ENCODE results near the gene CHD9.
"Not testable (repeated sequence)": the region's sequence is repeated elsewhere in the genome, so short reads cannot be mapped to it uniquely, and the experiment has no call there.

- not testable (repeated sequence) for TF ChIP-seq CTCF, POLR2A (IDR thresholded peaks at IDR 0.05)
Observed at GRCh38 chr16:53185741-53186140, 130.9 kb downstream of the CHD9 start.
